Stimulated activated CD4-positive, alpha-beta T cell treated with anti-CD3 and anti-CD28 coated beads, Interleukin-12 subunit alpha, Interleukin-12 subunit beta, amount 100 ng/mL, for 24 hours (primary cell): ENCODE results near the gene PRR23C.

ENCODE experiments used
- DNase-seq, 2 experiments: peaks; one replicate each; pipeline ENCODE4 v3.0.0-alpha.2; 2020; ENCODE audit warnings: low read depth in 2 of 2

PRR23C gene

DNA sequence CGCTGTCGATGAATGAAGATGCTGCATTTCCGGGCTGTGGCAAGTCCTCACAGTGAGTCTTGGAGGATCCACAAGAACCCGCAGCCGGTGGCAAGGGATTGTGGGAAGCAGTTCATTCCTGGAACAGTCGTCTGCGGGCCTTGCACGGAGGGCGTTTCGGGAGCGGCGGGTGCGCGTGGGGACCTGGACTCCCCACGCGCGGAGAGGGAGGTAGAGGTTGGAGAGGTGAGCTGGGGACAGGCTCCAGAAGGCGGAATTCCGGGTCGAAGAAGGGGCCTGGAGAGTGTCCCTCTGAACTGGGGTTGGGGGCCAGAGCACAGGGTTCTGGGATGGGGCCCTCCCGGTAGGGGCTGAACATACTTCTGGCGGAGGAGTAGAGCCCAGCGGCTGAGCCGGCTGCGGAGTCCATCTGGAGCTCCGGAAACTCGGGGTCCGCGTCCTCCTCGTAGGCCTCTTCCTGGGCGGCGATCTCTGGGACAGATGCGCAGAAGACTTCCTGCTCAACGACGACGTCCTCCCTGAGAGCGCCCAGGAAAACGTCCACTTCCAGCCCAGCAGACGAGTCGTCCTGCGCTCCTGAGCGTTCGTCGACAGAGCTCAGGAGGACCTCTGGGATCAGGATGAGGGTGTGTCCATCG lies 39.2 kb downstream of the PRR23C start:
- no peak for DNase-seq

DNA sequence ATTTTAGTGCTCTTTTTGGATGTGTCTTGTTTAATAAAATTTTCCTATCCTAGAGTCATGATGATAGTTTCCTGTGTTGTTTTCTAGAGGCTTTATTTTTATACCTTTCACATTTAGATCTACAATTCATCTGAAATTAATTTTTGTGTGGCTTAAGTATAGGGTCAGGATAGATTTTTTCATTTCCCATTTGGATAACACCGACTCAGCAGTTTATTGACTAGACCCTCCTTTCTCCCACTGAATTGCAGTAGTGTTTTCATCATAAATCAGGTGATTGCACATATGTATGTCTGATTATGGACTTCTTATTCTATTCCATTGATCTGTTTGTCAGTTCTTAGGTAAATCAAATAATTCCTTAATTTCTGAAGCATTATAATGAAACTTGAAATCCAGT lies 49.0 kb downstream of the PRR23C start:
- DNase-seq = no peak
